NCI-H226 (cell line): Measurements from ENCODE around the gene TMPRSS11E.
"Not testable (repeated sequence)": the region's sequence is repeated elsewhere in the genome, so short reads cannot be mapped to it uniquely, and the experiment has no call there.

Source experiments
- DNase-seq: peaks from one replicate; pipeline ENCODE4 v3.0.0-alpha.2; 2015

The TMPRSS11E gene

GRCh38 chr4:68462691-68463090 is 15.4 kb downstream of the TMPRSS11E start:
- DNase-seq, result no peak

- DNase-seq, result peak; percentile 69
Observed at GRCh38 chr4:68463796-68464195, 16.5 kb downstream of the TMPRSS11E start.

GRCh38 chr4:68465058-68465457 is 17.8 kb downstream of the TMPRSS11E start:
- DNase-seq, result no peak

GRCh38 chr4:68466185-68466584 is 18.9 kb downstream of the TMPRSS11E start:
- DNase-seq, result peak; percentile 84

GRCh38 chr4:68466751-68467150 is 19.5 kb downstream of the TMPRSS11E start:
- DNase-seq, result peak; percentile 57

GRCh38 chr4:68469482-68469881 is 22.2 kb downstream of the TMPRSS11E start:
- no peak for DNase-seq

GRCh38 chr4:68476191-68476590 is 28.9 kb downstream of the TMPRSS11E start:
- DNase-seq, result no peak

GRCh38 chr4:68489338-68489737 is 42.1 kb downstream of the TMPRSS11E start:
- DNase-seq, result no peak

- DNase-seq, result no peak
Observed at GRCh38 chr4:68490826-68491457, 43.7 kb downstream of the TMPRSS11E start.

GRCh38 chr4:68494688-68495087 is 47.4 kb downstream of the TMPRSS11E start:
- DNase-seq, result no peak

- peak; percentile 17 for DNase-seq
Observed at GRCh38 chr4:68498413-68499007, 51.2 kb downstream of the TMPRSS11E start.

GRCh38 chr4:68499021-68499420 is 51.8 kb downstream of the TMPRSS11E start:
- DNase-seq, result no peak

- DNase-seq, result not testable (repeated sequence)
Observed at GRCh38 chr4:68503462-68503861, 56.2 kb downstream of the TMPRSS11E start.

- not testable (repeated sequence) for DNase-seq
Observed at GRCh38 chr4:68504836-68505235, 57.6 kb downstream of the TMPRSS11E start.

- not testable (repeated sequence) for DNase-seq
Observed at GRCh38 chr4:68505452-68505851, 58.2 kb downstream of the TMPRSS11E start.

GRCh38 chr4:68518889-68519288 is 71.6 kb downstream of the TMPRSS11E start:
- no peak for DNase-seq

GRCh38 chr4:68520985-68521384 is 73.7 kb downstream of the TMPRSS11E start:
- no peak for DNase-seq

- DNase-seq, result not testable (repeated sequence)
Observed at GRCh38 chr4:68522232-68522631, 75.0 kb downstream of the TMPRSS11E start.

- DNase-seq, result no peak
Observed at GRCh38 chr4:68535974-68536373, 88.7 kb downstream of the TMPRSS11E start.

GRCh38 chr4:68536375-68536774 is 89.1 kb downstream of the TMPRSS11E start:
- DNase-seq, result no peak

GRCh38 chr4:68542742-68543141 is 95.5 kb downstream of the TMPRSS11E start:
- not testable (repeated sequence) for DNase-seq
